Measurements from ENCODE around the gene ALPK3. TPM values are rescaled to one million over a fixed set of nuclear protein-coding genes. Genes with fewer than 3 reads are reported as not detected.
"Not testable (repeated sequence)": the region's sequence is repeated elsewhere in the genome, so short reads cannot be mapped to it uniquely, and the experiment has no call there.

Gene ALPK3
- total RNA-seq, 6 donors from 2014 or later = 7.9 to 36.4 (median 13.0) TPM

GRCh38 chr15:84873997-84874396 lies 56.8 kb downstream of the ALPK3 start:
- Histone ChIP-seq H3K27me3 (no peaks in the 10 kb centered on the region), H3K27ac (no peak overlapping the region), H3K36me3 (no peaks in the 10 kb centered on the region), H3K4me3 (no peak overlapping the region), H3K4me1 (peaks cover 0 to 13% (median 2%) of the 10 kb centered on the region in 4 donors), H3K9me3 (no peaks in the 10 kb centered on the region)
- no peak for DNase-seq
- no peak for TF ChIP-seq CTCF (IDR thresholded peaks at IDR 0.05)
- TF ChIP-seq POLR2AphosphoS5 (IDR thresholded peaks at IDR 0.05) = no peak
- TF ChIP-seq EP300 (IDR thresholded peaks at IDR 0.05) = no peak
- TF ChIP-seq POLR2A (IDR thresholded peaks at IDR 0.05) = no peak
- WGBS, 2 donors = 39 to 41% methylated on average over 7 of the region's 7 CpGs
- ATAC-seq (ENCODE audit: low FRiP score in 2 of 2) = no peak

GRCh38 chr15:84874981-84875699 lies 58.0 kb downstream of the ALPK3 start:
- Histone ChIP-seq H3K27ac (no peak overlapping the region), H3K4me3 (no peak overlapping the region), H3K9me3 (no peaks in the 10 kb centered on the region), H3K27me3 (no peaks in the 10 kb centered on the region), H3K36me3 (no peaks in the 10 kb centered on the region), H3K4me1 (peaks cover 0 to 13% (median 2%) of the 10 kb centered on the region in 4 donors)
- 65 to 75% methylated on average over 5 of the region's 5 CpGs for WGBS, 2 donors
- ATAC-seq (ENCODE audit: low FRiP score in 2 of 2) (no peak), DNase-seq (no peak)
- no peak for TF ChIP-seq EP300 (IDR thresholded peaks at IDR 0.05)
- no peak for TF ChIP-seq POLR2A (IDR thresholded peaks at IDR 0.05)
- no peak for TF ChIP-seq POLR2AphosphoS5 (IDR thresholded peaks at IDR 0.05)

GRCh38 chr15:84876269-84876668 lies 59.1 kb downstream of the ALPK3 start:
- no peak overlapping the region for H3K27ac ChIP-seq
- H3K27me3 ChIP-seq = no peaks in the 10 kb centered on the region
- no peak for TF ChIP-seq POLR2AphosphoS5 (IDR thresholded peaks at IDR 0.05)
- TF ChIP-seq EP300 (IDR thresholded peaks at IDR 0.05) = no peak
- no peak for TF ChIP-seq POLR2A (IDR thresholded peaks at IDR 0.05)
- no peak for TF ChIP-seq CTCF (IDR thresholded peaks at IDR 0.05)
- ATAC-seq (ENCODE audit: low FRiP score in 2 of 2) = no peak
- H3K4me1 ChIP-seq = peaks cover 0 to 13% (median 2%) of the 10 kb centered on the region in 4 donors
- DNase-seq = no peak
- H3K4me3 ChIP-seq = no peak overlapping the region
- no peaks in the 10 kb centered on the region for H3K9me3 ChIP-seq
- no peaks in the 10 kb centered on the region for H3K36me3 ChIP-seq

GRCh38 chr15:84877701-84878100 lies 60.5 kb downstream of the ALPK3 start:
- H3K27ac ChIP-seq; H3K36me3 ChIP-seq; H3K9me3 ChIP-seq; DNase-seq; H3K27me3 ChIP-seq; ATAC-seq (ENCODE audit: low FRiP score in 2 of 2); H3K4me3 ChIP-seq: not testable (repeated sequence)
- WGBS, 2 donors = 90 to 97% methylated on average over 3 of the region's 3 CpGs
- peaks cover 0 to 13% (median 2%) of the 10 kb centered on the region in 4 donors for H3K4me1 ChIP-seq

GRCh38 chr15:84878504-84878903 lies 61.3 kb downstream of the ALPK3 start:
- WGBS, 2 donors = 36 to 39% methylated on average over 3 to 4 of the region's 4 CpGs
- peak; percentile 80 to 84 for ATAC-seq (ENCODE audit: low FRiP score in 2 of 2)

More at GRCh38 chr15:84878504-84878903, 61.3 kb downstream of the ALPK3 start:
- Histone ChIP-seq H3K36me3 (no peaks in the 10 kb centered on the region), H3K4me1 (peaks cover 0 to 13% (median 2%) of the 10 kb centered on the region in 4 donors), H3K27me3 (no peaks in the 10 kb centered on the region), H3K4me3 (no peak overlapping the region), H3K27ac (no peak overlapping the region), H3K9me3 (no peaks in the 10 kb centered on the region)
- peak in 1 of 2 donors; percentile 82 for DNase-seq
- TF ChIP-seq CTCF (IDR thresholded peaks at IDR 0.05) = peak; percentile 47 to 73 (median 62)
- TF ChIP-seq EP300 (IDR thresholded peaks at IDR 0.05) = no peak
